ENCODE results near the gene NUAK1. TPM values are rescaled to one million over a fixed set of nuclear protein-coding genes. Genes with fewer than 3 reads are reported as not detected.

NUAK1 gene
- total RNA-seq, 1 donor from 2014 or later, result 68.8 TPM

GRCh38 chr12:106113042-106113441 lies 25.7 kb downstream of the NUAK1 start:
- DNase-seq (ENCODE audit: extremely low read depth, low read depth, low spot score), result no peak

- DNase-seq (ENCODE audit: extremely low read depth, low read depth, low spot score), result no peak
Measured at GRCh38 chr12:106112145-106112821, 26.5 kb downstream of the NUAK1 start.

- no peak for DNase-seq (ENCODE audit: extremely low read depth, low read depth, low spot score)
Measured at GRCh38 chr12:106110626-106111300, 28.0 kb downstream of the NUAK1 start.

- DNase-seq (ENCODE audit: extremely low read depth, low read depth, low spot score), result no peak
Measured at GRCh38 chr12:106109168-106109910, 29.4 kb downstream of the NUAK1 start.

GRCh38 chr12:106108185-106108835 lies 30.4 kb downstream of the NUAK1 start:
- no peak for DNase-seq (ENCODE audit: extremely low read depth, low read depth, low spot score)

GRCh38 chr12:106107566-106107965 lies 31.2 kb downstream of the NUAK1 start:
- no peak for DNase-seq (ENCODE audit: extremely low read depth, low read depth, low spot score)

- DNase-seq (ENCODE audit: extremely low read depth, low read depth, low spot score), result no peak
Measured at GRCh38 chr12:106106892-106107291, 31.9 kb downstream of the NUAK1 start.

GRCh38 chr12:106106061-106106566 lies 32.6 kb downstream of the NUAK1 start:
- DNase-seq (ENCODE audit: extremely low read depth, low read depth, low spot score), result no peak

GRCh38 chr12:106101803-106102202 lies 37.0 kb downstream of the NUAK1 start:
- DNase-seq (ENCODE audit: extremely low read depth, low read depth, low spot score), result no peak

GRCh38 chr12:106098691-106099200 lies 40.0 kb downstream of the NUAK1 start:
- DNase-seq (ENCODE audit: extremely low read depth, low read depth, low spot score), result no peak

- no peak for DNase-seq (ENCODE audit: extremely low read depth, low read depth, low spot score)
Measured at GRCh38 chr12:106097011-106097410, 41.7 kb downstream of the NUAK1 start.

GRCh38 chr12:106096376-106096775 lies 42.4 kb downstream of the NUAK1 start:
- DNase-seq (ENCODE audit: extremely low read depth, low read depth, low spot score), result no peak

GRCh38 chr12:106094304-106094703 lies 44.5 kb downstream of the NUAK1 start:
- DNase-seq (ENCODE audit: extremely low read depth, low read depth, low spot score), result no peak

GRCh38 chr12:106093246-106093645 lies 45.5 kb downstream of the NUAK1 start:
- DNase-seq (ENCODE audit: extremely low read depth, low read depth, low spot score), result no peak

GRCh38 chr12:106091446-106091820 lies 47.3 kb downstream of the NUAK1 start:
- no peak for DNase-seq (ENCODE audit: extremely low read depth, low read depth, low spot score)

GRCh38 chr12:106090591-106091445 lies 47.9 kb downstream of the NUAK1 start:
- no peak for DNase-seq (ENCODE audit: extremely low read depth, low read depth, low spot score)

- no peak for DNase-seq (ENCODE audit: extremely low read depth, low read depth, low spot score)
Measured at GRCh38 chr12:106089935-106090334, 48.8 kb downstream of the NUAK1 start.

GRCh38 chr12:106088811-106089485 lies 49.8 kb downstream of the NUAK1 start:
- DNase-seq (ENCODE audit: extremely low read depth, low read depth, low spot score), result no peak

GRCh38 chr12:106088246-106088808 lies 50.4 kb downstream of the NUAK1 start:
- DNase-seq (ENCODE audit: extremely low read depth, low read depth, low spot score), result no peak
